OCI-LY1 (cell line): ENCODE measurements around the gene DSTYK.
A peak's percentile ranks its signal among the peaks of the same experiment; 100 is the strongest.

Experiments used
- H2AFZ ChIP-seq: fragments of 200-600 bp; sonication (generic), shearing (Covaris generic); 2 replicates; pipeline ENCODE4 v1.6.0; 2014; ENCODE audit warnings: antibody characterized with exemption, mild to moderate bottlenecking, low read length
- H3F3A ChIP-seq: fragments of 200-600 bp; sonication (generic), shearing (Covaris generic); 2 replicates; pipeline ENCODE4 v1.6.0; 2014; ENCODE audit warnings: mild to moderate bottlenecking, antibody characterized with exemption, low read length, moderate library complexity; ENCODE audit not compliant: insufficient read depth
- H3K27ac ChIP-seq: fragments of 200-600 bp; sonication (generic); 2 replicates; pipeline ENCODE4 v1.5.1; 2014; ENCODE audit warnings: low read length, mixed run types, mild to moderate bottlenecking, low read depth; ENCODE audit not compliant: poor library complexity, severe bottlenecking
- H3K27me3 ChIP-seq: fragments of 200-600 bp; sonication (generic); 2 replicates; pipeline ENCODE4 v1.6.0; 2014; ENCODE audit warnings: antibody characterized with exemption, mild to moderate bottlenecking, low read length, moderate library complexity; ENCODE audit not compliant: insufficient read depth
- H3K36me3 ChIP-seq: fragments of 200-600 bp; sonication (generic); 2 replicates; pipeline ENCODE4 v1.6.1; 2014; ENCODE audit warnings: mild to moderate bottlenecking, antibody characterized with exemption, low read length, moderate library complexity, mixed read lengths; ENCODE audit not compliant: insufficient read depth
- H3K4me1 ChIP-seq: fragments of 200-600 bp; sonication (generic); 2 replicates; pipeline ENCODE4 v1.5.1; 2014; ENCODE audit warnings: mild to moderate bottlenecking, low read length, moderate library complexity; ENCODE audit not compliant: insufficient read depth, severe bottlenecking
- H3K4me2 ChIP-seq: fragments of 200-600 bp; sonication (generic), shearing (Covaris generic); 2 replicates; pipeline ENCODE4 v1.6.1; 2014; ENCODE audit warnings: low read length
- H3K4me3 ChIP-seq: fragments of 200-600 bp; sonication (generic); 2 replicates; pipeline ENCODE4 v1.5.1; 2014; ENCODE audit warnings: low read length, low read depth, mild to moderate bottlenecking, mixed read lengths; ENCODE audit not compliant: poor library complexity, severe bottlenecking
- H3K79me2 ChIP-seq: fragments of 200-600 bp; shearing (Covaris generic); 2 replicates; pipeline ENCODE4 v1.6.1; 2016; ENCODE audit warnings: mixed run types, low read length, mixed read lengths; ENCODE audit not compliant: insufficient read depth
- H3K9ac ChIP-seq: fragments of 200-600 bp; sonication (generic), shearing (Covaris generic); 2 replicates; pipeline ENCODE4 v1.6.1; 2014; ENCODE audit warnings: mild to moderate bottlenecking, low read length, mixed read lengths
- H3K9me2 ChIP-seq: fragments of 200-600 bp; sonication (generic), shearing (Covaris generic); 2 replicates; pipeline ENCODE4 v1.6.1; 2014; ENCODE audit warnings: low read depth, mild to moderate bottlenecking, low read length, mixed read lengths
- H3K9me3 ChIP-seq: fragments of 200-600 bp; shearing (Covaris generic); 2 replicates; pipeline ENCODE4 v1.6.1; 2014; ENCODE audit warnings: low read length, mixed read lengths
- H4K20me1 ChIP-seq: fragments of 200-600 bp; sonication (generic), shearing (Covaris generic); 2 replicates; pipeline ENCODE4 v1.6.0; 2016; ENCODE audit warnings: mild to moderate bottlenecking, low read length; ENCODE audit not compliant: insufficient read depth
- EZH2 ChIP-seq: fragments of 200-600 bp; sonication (generic), shearing (Covaris generic); IDR thresholded peaks from 2 replicates; pipeline ENCODE4 v1.8.0; 2017; ENCODE audit warnings: borderline replicate concordance, mixed run types, mild to moderate bottlenecking, antibody characterized with exemption, low read length, moderate library complexity, mixed read lengths
- TF ChIP-seq, protein P1 (sequence below): fragments of 200-600 bp; sonication (generic), shearing (Covaris generic); IDR thresholded peaks from 2 replicates; pipeline ENCODE4 v1.5.1; 2017; ENCODE audit warnings: mild to moderate bottlenecking, antibody characterized with exemption, low read length, moderate library complexity, mixed read lengths

DSTYK gene, protein sequence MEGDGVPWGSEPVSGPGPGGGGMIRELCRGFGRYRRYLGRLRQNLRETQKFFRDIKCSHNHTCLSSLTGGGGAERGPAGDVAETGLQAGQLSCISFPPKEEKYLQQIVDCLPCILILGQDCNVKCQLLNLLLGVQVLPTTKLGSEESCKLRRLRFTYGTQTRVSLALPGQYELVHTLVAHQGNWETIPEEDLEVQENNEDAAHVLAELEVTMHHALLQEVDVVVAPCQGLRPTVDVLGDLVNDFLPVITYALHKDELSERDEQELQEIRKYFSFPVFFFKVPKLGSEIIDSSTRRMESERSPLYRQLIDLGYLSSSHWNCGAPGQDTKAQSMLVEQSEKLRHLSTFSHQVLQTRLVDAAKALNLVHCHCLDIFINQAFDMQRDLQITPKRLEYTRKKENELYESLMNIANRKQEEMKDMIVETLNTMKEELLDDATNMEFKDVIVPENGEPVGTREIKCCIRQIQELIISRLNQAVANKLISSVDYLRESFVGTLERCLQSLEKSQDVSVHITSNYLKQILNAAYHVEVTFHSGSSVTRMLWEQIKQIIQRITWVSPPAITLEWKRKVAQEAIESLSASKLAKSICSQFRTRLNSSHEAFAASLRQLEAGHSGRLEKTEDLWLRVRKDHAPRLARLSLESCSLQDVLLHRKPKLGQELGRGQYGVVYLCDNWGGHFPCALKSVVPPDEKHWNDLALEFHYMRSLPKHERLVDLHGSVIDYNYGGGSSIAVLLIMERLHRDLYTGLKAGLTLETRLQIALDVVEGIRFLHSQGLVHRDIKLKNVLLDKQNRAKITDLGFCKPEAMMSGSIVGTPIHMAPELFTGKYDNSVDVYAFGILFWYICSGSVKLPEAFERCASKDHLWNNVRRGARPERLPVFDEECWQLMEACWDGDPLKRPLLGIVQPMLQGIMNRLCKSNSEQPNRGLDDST

DNA sequence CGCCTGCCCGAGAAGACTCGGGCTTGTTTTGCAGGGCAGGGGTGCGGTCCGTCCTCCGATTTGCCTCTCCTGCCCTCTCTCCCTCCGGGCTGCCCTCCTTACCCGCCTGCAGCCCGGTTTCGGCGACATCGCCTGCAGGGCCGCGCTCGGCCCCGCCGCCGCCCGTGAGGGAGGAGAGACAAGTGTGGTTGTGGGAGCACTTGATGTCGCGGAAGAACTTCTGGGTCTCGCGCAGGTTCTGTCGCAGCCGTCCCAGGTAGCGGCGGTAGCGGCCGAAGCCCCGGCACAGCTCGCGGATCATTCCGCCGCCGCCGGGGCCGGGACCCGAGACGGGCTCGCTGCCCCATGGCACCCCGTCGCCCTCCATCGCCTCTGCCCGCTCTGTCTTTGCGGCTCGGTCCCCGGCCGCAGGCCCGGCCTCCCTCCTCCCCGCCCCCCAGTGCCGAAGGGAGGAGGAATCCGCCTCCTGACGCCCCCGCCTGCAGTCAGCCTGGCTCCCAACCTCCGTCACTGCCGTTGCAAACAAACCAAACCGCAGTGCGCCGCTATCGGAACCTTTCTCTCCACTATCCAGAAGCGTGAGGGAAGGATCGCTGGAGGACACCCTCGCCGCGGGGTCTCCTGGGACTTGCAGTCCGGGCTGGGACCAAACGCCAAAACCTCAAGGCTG, at the start of gene DSTYK:
Gene DSTYK (minus strand): TSS at position 534 of the 670 bp plus-strand sequence. CDS start 167 bp downstream, at position 367.
- Histone ChIP-seq H4K20me1 (no peaks in the 10 kb centered on the region; the same call in 1 of the 2 replicates), H3K4me2 (peak within 1 kb of the TSS; percentile 72), H3K4me1 (peaks cover 19% of the 10 kb centered on the region), H3K36me3 (no peaks in the 10 kb centered on the region; the same call in 1 of the 2 replicates), H3F3A (no peaks in the 10 kb centered on the region), H3K9ac (peak within 1 kb of the TSS; percentile 90), H3K4me3 (peak within 1 kb of the TSS; percentile 94), H2AFZ (peak within 1 kb of the TSS; percentile 89), H3K9me3 (no peaks in the 10 kb centered on the region), H3K79me2 (no peaks in the 10 kb centered on the region), H3K27me3 (no peaks in the 10 kb centered on the region), H3K9me2 (no peaks in the 10 kb centered on the region), H3K27ac (no peak within 1 kb of the TSS)
- TF ChIP-seq EZH2 = no peak
- TF ChIP-seq, protein P1, sequence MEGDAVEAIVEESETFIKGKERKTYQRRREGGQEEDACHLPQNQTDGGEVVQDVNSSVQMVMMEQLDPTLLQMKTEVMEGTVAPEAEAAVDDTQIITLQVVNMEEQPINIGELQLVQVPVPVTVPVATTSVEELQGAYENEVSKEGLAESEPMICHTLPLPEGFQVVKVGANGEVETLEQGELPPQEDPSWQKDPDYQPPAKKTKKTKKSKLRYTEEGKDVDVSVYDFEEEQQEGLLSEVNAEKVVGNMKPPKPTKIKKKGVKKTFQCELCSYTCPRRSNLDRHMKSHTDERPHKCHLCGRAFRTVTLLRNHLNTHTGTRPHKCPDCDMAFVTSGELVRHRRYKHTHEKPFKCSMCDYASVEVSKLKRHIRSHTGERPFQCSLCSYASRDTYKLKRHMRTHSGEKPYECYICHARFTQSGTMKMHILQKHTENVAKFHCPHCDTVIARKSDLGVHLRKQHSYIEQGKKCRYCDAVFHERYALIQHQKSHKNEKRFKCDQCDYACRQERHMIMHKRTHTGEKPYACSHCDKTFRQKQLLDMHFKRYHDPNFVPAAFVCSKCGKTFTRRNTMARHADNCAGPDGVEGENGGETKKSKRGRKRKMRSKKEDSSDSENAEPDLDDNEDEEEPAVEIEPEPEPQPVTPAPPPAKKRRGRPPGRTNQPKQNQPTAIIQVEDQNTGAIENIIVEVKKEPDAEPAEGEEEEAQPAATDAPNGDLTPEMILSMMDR = no peak

DNA sequence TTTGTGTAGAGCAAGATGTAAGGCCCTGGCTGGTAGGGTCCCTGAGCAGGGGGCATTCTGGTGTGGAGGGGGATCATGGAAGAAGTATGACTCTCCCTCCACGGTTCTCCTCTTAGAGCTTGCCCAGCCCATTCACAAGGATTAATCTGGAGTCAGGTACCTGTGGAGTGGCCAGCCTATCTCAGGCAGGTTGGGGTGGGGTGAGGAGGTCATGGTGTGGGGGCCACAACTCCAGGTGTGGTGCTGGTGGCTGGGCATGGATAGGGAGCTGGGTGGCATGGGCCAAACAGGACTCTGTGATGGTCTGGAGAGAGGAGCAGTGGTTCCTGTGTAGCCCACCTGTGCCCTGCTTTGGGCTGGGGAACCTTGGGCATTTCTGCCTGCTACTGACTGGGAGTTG, 48.5 kb upstream of the DSTYK start:
- H3K9me3 ChIP-seq = no peaks in the 10 kb centered on the region
- TF ChIP-seq, protein P1 = no peak
- no peak for TF ChIP-seq EZH2
- no peak overlapping the region for H2AFZ ChIP-seq
- no peaks in the 10 kb centered on the region for H3F3A ChIP-seq
- H3K9ac ChIP-seq = no peak overlapping the region
- no peaks in the 10 kb centered on the region for H3K79me2 ChIP-seq
- H3K4me2 ChIP-seq = no peak overlapping the region
- H4K20me1 ChIP-seq = no peaks in the 10 kb centered on the region
- H3K36me3 ChIP-seq = no peaks in the 10 kb centered on the region; the same call in 1 of the 2 replicates
- H3K4me3 ChIP-seq = no peak overlapping the region
- H3K9me2 ChIP-seq = no peaks in the 10 kb centered on the region
- H3K4me1 ChIP-seq = peaks cover 9% of the 10 kb centered on the region
- peaks cover 16% of the 10 kb centered on the region; the same call in 1 of the 2 replicates for H3K27me3 ChIP-seq
- H3K27ac ChIP-seq = no peak overlapping the region

GRCh38 chr1:205259324-205259832, 47.9 kb upstream of the DSTYK start:
- Histone ChIP-seq H3K4me2 (no peak overlapping the region), H3K9ac (no peak overlapping the region), H3K4me1 (peaks cover 9% of the 10 kb centered on the region), H3K79me2 (no peaks in the 10 kb centered on the region), H3K4me3 (no peak overlapping the region), H3K36me3 (no peaks in the 10 kb centered on the region), H3K9me2 (no peaks in the 10 kb centered on the region), H2AFZ (no peak overlapping the region), H3K9me3 (no peaks in the 10 kb centered on the region), H3K27me3 (peaks cover 16% of the 10 kb centered on the region; the same call in 1 of the 2 replicates), H3K27ac (no peak overlapping the region), H3F3A (no peaks in the 10 kb centered on the region), H4K20me1 (no peaks in the 10 kb centered on the region)
- TF ChIP-seq, protein P1 = no peak
- TF ChIP-seq EZH2 = no peak
